Spleen (tissue), 3 donors: ENCODE measurements around the gene MAP1LC3A.

Experiments
- POLR2A ChIP-seq, 3 donors: fragments of 450-650 bp; IDR thresholded peaks; one replicate each; pipeline ENCODE4 v1.5.1; 2017; ENCODE audit warnings: antibody characterized with exemption in 3 of 3, mild to moderate bottlenecking in 1 of 3
- POLR2AphosphoS5 ChIP-seq, 3 donors: sonication (generic); formaldehyde crosslinking; IDR thresholded peaks; one replicate each; pipeline ENCODE4 v1.5.1; 2017; ENCODE audit warnings: antibody characterized with exemption in 3 of 3

GRCh38 chr20:34604980-34605788, 46.7 kb downstream of the MAP1LC3A start:
- TF ChIP-seq POLR2AphosphoS5 (IDR thresholded peaks at IDR 0.05) = no peak
- TF ChIP-seq POLR2A (IDR thresholded peaks at IDR 0.05) = no peak
